Gastrocnemius medialis (tissue), 4 donors: ENCODE results near the gene WASF1. TPM values are rescaled to one million over a fixed set of nuclear protein-coding genes. Genes with fewer than 3 reads are reported as not detected.

Experiments
- ATAC-seq, 2 donors: fragments of 150-250 bp; one replicate each; pipeline ENCODE4 v1.9.1; 2016
- DNase-seq, 2 donors: peaks; one replicate each; pipeline ENCODE4 v3.0.0-alpha.2; 2019
- H3K27ac ChIP-seq, 4 donors: fragments of 200-600 bp; sonication (generic); 1 replicate in 1 of 4; 2 replicates in 3 of 4; pipeline ENCODE4 v1.5.1; 2016 to 2018; ENCODE audit warnings: mild to moderate bottlenecking in 2 of 4, moderate library complexity in 1 of 4
- H3K27me3 ChIP-seq, 3 donors: fragments of 200-600 bp; sonication (generic) in 2 of 3; 1 replicate in 1 of 3; 2 replicates in 2 of 3; pipeline versions ENCODE4 v1.5.1 to v1.6.0; 2016 to 2019; ENCODE audit warnings: mild to moderate bottlenecking in 1 of 3, moderate library complexity in 1 of 3
- H3K36me3 ChIP-seq, 2 donors: fragments of 200-600 bp; sonication (generic) in 1 of 2; one replicate each; pipeline ENCODE4 v1.5.1; 2017 to 2018
- H3K4me1 ChIP-seq, 2 donors: fragments of 200-600 bp; sonication (generic) in 1 of 2; one replicate each; pipeline ENCODE4 v1.5.1; 2016 to 2017; ENCODE audit warnings: mild to moderate bottlenecking in 2 of 2
- H3K4me3 ChIP-seq, 4 donors: fragments of 200-600 bp; sonication (generic) in 3 of 4; 1 replicate in 1 of 4; 2 replicates in 3 of 4; pipeline ENCODE4 v1.5.1; 2016 to 2019; ENCODE audit warnings: mild to moderate bottlenecking in 2 of 4
- H3K9me3 ChIP-seq, 3 donors: fragments of 200-600 bp; sonication (generic) in 2 of 3; 1 replicate in 1 of 3; 2 replicates in 2 of 3; pipeline ENCODE4 v1.5.1; 2016 to 2019
- POLR2A ChIP-seq, 2 donors: fragments of 450-650 bp; IDR thresholded peaks; one replicate each; pipeline ENCODE4 v1.6.1; 2017; ENCODE audit warnings: antibody characterized with exemption in 2 of 2, mild to moderate bottlenecking in 2 of 2, moderate library complexity in 2 of 2
- in situ Hi-C, 4 donors: fragments of 200-750 bp; cut with MboI; loops; one replicate each; pipeline versions ENCODE4 v1.15.0 to v1.8.0; 2017; ENCODE audit warnings: low sequenced_read_pairs in 4 of 4
- intact Hi-C: fragments of 100-400 bp; cut with DNase I; formaldehyde crosslinking; loops from one replicate; pipeline ENCODE4 v1.15.1; 2023; ENCODE audit warnings: low total_unique reads
- total RNA-seq, 4 donors: library from RNA; depleted of rRNA; stranded (reverse); fragments of >200 nt; gene quantifications; one replicate each; pipeline versions ENCODE4 v1.1.0 to v1.2.3, GENCODE V29; 2016
- TF ChIP-seq, protein P1 (sequence below), 5 experiments: fragments of 450-650 bp in 3 of 5; fragments of 200-600 bp in 2 of 5; sonication (generic) in 2 of 5; IDR thresholded peaks in 4 of 5; conservative IDR thresholded peaks in 1 of 5; 1 replicate in 4 of 5; 2 replicates in 1 of 5; pipeline ENCODE4 v1.5.1; 2016 to 2019; ENCODE audit warnings: antibody characterized with exemption in 5 of 5, mild to moderate bottlenecking in 3 of 5, moderate library complexity in 3 of 5

WASF1 gene
- total RNA-seq, 4 donors from 2014 or later, result 0.41 to 2.7 (median 1.4) TPM

DNA sequence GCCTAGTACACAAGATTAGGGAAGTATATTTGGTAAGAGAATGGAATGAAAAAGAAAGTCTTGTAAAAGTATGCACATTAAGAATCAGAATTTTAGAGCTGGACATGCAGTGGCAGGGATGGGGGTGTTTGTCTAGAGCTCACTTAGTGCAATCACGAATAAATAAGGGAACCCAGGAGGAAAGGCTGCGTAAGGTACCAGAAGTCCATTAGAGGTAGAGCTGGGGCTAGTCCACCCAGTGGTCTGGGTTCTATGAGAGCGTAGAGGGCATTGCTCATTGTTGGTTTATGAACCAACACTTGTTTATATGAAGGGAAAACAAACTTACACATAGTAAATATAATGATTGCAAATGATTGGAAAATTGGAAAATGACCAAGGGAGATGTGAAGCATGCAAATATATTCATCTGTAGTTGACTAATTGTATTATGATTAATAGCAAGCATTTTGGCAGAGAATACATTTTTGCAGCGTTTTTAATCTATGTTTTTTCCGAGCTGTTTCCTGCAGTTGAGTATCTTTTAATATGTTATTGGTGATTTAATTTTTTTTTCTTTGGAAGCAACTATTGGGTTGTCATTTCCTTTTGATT is 3.9 kb upstream of the WASF1 start:
- no peaks in the 10 kb centered on the region for H3K27me3 ChIP-seq
- TF ChIP-seq POLR2A (IDR thresholded peaks at IDR 0.05), result no peak
- TF ChIP-seq, protein P1, sequence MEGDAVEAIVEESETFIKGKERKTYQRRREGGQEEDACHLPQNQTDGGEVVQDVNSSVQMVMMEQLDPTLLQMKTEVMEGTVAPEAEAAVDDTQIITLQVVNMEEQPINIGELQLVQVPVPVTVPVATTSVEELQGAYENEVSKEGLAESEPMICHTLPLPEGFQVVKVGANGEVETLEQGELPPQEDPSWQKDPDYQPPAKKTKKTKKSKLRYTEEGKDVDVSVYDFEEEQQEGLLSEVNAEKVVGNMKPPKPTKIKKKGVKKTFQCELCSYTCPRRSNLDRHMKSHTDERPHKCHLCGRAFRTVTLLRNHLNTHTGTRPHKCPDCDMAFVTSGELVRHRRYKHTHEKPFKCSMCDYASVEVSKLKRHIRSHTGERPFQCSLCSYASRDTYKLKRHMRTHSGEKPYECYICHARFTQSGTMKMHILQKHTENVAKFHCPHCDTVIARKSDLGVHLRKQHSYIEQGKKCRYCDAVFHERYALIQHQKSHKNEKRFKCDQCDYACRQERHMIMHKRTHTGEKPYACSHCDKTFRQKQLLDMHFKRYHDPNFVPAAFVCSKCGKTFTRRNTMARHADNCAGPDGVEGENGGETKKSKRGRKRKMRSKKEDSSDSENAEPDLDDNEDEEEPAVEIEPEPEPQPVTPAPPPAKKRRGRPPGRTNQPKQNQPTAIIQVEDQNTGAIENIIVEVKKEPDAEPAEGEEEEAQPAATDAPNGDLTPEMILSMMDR (IDR thresholded peaks at IDR 0.05 in 4 of 5, conservative IDR thresholded peaks at IDR 0.05 in 1 of 5), result no peak
- H3K4me3 ChIP-seq, result no peak overlapping the region
- ATAC-seq, result no peak
- no peak overlapping the region for H3K27ac ChIP-seq
- no peak for DNase-seq
- in situ Hi-C loops (loop anchor here in 3 of 4 donors (25.0 kb wide), 1 partner anchor 496 kb away; the partner anchor contains the start of genes AK9 (in 3 of the 3) and FIG4 (in 3 of the 3)), intact Hi-C loops (loop anchor here (10.0 kb wide), 3 partner anchors 489 to 801 kb away; partner anchors contain the start of genes AK9, CDK19, FIG4 and RPF2)
- no peaks in the 10 kb centered on the region for H3K9me3 ChIP-seq
- H3K4me1 ChIP-seq, result peaks cover 44 to 45% of the 10 kb centered on the region in 2 donors
- H3K36me3 ChIP-seq, result no peaks in the 10 kb centered on the region

DNA sequence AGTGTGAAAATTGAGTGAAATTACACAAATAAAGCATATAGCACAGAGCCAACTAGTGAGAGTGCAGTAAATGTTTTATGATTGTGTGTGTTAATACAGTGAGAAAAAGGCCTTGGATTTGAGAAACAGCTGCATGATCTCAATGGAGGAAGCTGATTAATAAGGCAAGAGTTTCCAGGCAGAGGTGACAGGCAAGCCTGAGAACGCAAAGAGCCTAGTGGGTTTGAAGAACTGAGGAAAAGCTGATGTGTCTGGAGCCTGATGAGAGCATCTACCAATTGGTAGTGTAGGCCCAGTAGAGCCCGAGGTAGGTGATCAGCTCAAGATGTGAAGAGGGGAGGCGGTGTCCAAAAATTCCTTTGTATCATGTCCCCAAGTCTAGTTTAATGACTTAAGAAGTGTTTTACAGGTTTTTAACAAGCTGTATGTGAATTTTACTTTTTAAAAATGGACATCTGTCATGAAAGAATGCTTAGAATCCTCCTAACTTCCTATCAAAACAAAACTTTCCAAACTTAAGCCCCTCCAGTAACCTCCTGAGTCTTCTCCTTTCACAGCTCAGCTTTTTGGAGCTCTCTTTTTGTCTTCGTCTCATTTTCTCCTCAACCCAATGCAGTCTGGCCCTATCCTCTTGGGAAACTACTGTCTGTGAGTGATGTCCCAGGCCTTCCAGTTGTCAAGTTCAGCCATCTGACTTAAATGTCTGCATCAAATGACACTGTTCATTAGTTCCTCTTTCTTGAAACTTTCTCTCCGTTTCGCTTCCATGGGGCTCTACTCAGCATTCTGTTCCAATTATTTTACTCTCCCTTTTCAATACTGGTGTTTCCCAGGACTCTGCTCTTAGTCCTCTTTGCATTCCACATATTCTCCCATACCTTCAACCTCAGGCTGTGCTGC is 1.9 kb upstream of the WASF1 start:
- in situ Hi-C loops, result loop anchor here in 3 of 4 donors (25.0 kb wide), 1 partner anchor 494 kb away; the partner anchor contains the start of genes AK9 (in 3 of the 3) and FIG4 (in 3 of the 3)
- intact Hi-C loops, result loop anchor here (10.0 kb wide), 3 partner anchors 487 to 803 kb away; partner anchors contain the start of genes AK9, CDK19, FIG4 and RPF2
- peaks cover 47 to 48% of the 10 kb centered on the region in 2 donors for H3K4me1 ChIP-seq

DNA sequence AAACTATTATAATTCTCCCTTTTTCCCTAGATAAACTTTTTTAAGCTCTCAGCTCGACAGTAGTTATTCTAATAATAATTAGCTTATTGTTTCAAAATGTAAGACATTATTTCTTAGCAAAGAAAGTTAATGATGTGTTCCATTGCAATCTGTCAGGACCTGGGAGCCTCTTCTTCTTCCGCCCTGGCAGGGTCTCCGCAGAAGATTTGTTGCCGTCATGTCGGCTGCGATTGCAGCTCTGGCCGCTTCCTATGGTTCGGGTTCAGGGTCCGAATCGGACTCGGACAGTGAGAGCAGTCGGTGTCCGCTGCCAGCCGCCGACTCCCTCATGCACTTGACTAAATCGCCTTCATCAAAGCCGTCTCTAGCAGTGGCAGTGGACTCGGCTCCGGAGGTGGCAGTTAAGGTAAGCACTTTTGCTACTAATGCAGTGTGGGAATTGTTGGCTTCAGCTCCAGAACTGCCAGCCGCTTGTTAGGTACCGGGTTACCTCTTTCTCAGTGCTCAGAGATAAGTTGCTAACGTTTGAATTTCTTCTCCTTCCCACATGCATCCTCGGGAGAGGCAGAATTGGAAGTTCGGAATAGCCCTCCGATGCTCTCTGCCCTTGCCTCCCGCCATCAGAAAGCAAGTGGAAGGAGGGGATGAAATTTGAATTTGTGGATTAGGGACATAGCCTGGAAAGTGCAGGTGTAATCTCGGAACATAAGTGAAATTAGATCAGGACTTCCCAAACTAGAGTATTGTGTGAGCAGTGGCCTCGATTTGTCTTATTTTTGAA is 948 bp upstream of the WASF1 start, which contains the start of gene CDC40:
CDC40 (plus strand) TSS at position 200 of the 781 bp plus-strand sequence; CDS start at position 218, 18 bp downstream.
- TF ChIP-seq, protein P1 (IDR thresholded peaks at IDR 0.05 in 4 of 5, conservative IDR thresholded peaks at IDR 0.05 in 1 of 5), result no peak
- peak in 1 of 2 donors; percentile 18 for TF ChIP-seq POLR2A (IDR thresholded peaks at IDR 0.05)
- Histone ChIP-seq H3K4me1 (peaks cover 40 to 47% of the 10 kb centered on the region in 2 donors), H3K27ac (peak within 1 kb of the TSS; percentile 80 to 93 (median 84)), H3K9me3 (no peaks in the 10 kb centered on the region), H3K4me3 (peak within 1 kb of the TSS; percentile 81 to 99 (median 87)), H3K27me3 (peaks cover 0 to 6% (median 0%) of the 10 kb centered on the region in 3 donors), H3K36me3 (no peaks in the 10 kb centered on the region)
- peak; percentile 28 to 42 for DNase-seq
- intact Hi-C loops, result loop anchor here (1.0 to 10.0 kb wide), 4 partner anchors 235 to 804 kb away; partner anchors contain the start of genes AK9, CDK19, DDO and FIG4
- peak; percentile 78 to 85 for ATAC-seq
- in situ Hi-C loops, result loop anchor here in 3 of 4 donors (25.0 kb wide), 1 partner anchor 493 kb away; the partner anchor contains the start of genes AK9 (in 3 of the 3) and FIG4 (in 3 of the 3)

More for the DNA sequence above, 1.9 kb upstream of the WASF1 start:
- H3K27me3 ChIP-seq, result peaks cover 0 to 3% (median 0%) of the 10 kb centered on the region in 3 donors
- no peak for ATAC-seq
- TF ChIP-seq, protein P1 (IDR thresholded peaks at IDR 0.05 in 4 of 5, conservative IDR thresholded peaks at IDR 0.05 in 1 of 5), result no peak
- no peak for TF ChIP-seq POLR2A (IDR thresholded peaks at IDR 0.05)
- DNase-seq, result no peak
- peak overlapping the region; percentile 80 to 93 (median 84) for H3K27ac ChIP-seq
- no peaks in the 10 kb centered on the region for H3K36me3 ChIP-seq
- no peaks in the 10 kb centered on the region for H3K9me3 ChIP-seq
- H3K4me3 ChIP-seq, result peak overlapping the region; percentile 81 to 99 (median 87)
